AG04449 (cell line): Measurements from ENCODE around the gene PLEKHG4B.

ENCODE experiments used
- CTCF ChIA-PET: fragments of 350-600 bp; formaldehyde crosslinking; extraction: SDS; loops from one replicate; lab custom pipeline; 2021; ENCODE audit warnings: antibody characterized with exemption; lab: Yijun Ruan, JAX
- POLR2A ChIA-PET: fragments of 400-600, 350-600 bp; formaldehyde crosslinking; extraction: SDS; loops from one replicate; lab custom pipeline; 2020; ENCODE audit warnings: antibody characterized with exemption, inconsistent platforms; lab: Yijun Ruan, JAX
- DNase-seq: peaks from one replicate; pipeline ENCODE4 v3.0.0-alpha.2; 2010; ENCODE audit warnings: low read depth, low spot score
- H3K4me3 ChIP-seq: 2 replicates; pipeline ENCODE4 v1.5.1; 2011; ENCODE audit warnings: low read depth, mild to moderate bottlenecking, control low read depth, low read length
- TF ChIP-seq, protein P1 (sequence below): IDR thresholded peaks from one replicate; pipeline ENCODE4 v1.5.1; 2011; ENCODE audit warnings: mild to moderate bottlenecking, moderate library complexity, low read length, control low read depth, inconsistent platforms; ENCODE audit not compliant: insufficient read depth; ENCODE audit errors: missing control alignments

The PLEKHG4B gene

GRCh38 chr5:172421-172820 lies 80.5 kb downstream of the PLEKHG4B start:
- H3K4me3 ChIP-seq, result no peak overlapping the region
- ChIA-PET CTCF (interaction anchor here (3.3 kb wide), 1 partner anchor 16 kb away, joined by 16 read pairs; no protein-coding TSS in a partner anchor), POLR2A (no interaction called here)
- no peak for DNase-seq
- TF ChIP-seq, protein P1, sequence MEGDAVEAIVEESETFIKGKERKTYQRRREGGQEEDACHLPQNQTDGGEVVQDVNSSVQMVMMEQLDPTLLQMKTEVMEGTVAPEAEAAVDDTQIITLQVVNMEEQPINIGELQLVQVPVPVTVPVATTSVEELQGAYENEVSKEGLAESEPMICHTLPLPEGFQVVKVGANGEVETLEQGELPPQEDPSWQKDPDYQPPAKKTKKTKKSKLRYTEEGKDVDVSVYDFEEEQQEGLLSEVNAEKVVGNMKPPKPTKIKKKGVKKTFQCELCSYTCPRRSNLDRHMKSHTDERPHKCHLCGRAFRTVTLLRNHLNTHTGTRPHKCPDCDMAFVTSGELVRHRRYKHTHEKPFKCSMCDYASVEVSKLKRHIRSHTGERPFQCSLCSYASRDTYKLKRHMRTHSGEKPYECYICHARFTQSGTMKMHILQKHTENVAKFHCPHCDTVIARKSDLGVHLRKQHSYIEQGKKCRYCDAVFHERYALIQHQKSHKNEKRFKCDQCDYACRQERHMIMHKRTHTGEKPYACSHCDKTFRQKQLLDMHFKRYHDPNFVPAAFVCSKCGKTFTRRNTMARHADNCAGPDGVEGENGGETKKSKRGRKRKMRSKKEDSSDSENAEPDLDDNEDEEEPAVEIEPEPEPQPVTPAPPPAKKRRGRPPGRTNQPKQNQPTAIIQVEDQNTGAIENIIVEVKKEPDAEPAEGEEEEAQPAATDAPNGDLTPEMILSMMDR, result no peak

DNA sequence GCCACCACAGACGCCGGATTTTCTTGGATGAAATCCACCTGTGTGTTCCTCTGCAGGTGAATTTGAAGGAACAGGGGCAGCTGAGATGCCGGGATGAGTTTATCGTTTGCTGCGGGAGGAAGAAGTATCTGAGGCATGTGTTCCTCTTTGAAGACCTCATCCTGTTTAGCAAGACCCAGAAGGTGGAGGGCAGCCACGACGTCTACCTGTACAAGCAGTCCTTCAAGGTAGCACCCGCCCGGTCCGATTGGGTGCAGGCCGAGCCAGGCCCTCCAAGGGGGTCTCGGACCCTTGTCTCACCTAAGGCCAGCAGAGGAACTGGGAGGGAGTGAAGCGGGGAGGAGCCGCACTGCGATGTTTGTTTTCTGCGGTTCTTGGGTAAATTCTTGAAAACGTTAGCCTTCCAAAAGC lies 80.9 kb downstream of the PLEKHG4B start:
- POLR2A ChIA-PET, result no interaction called here
- no peak overlapping the region for H3K4me3 ChIP-seq
- no peak for DNase-seq
- TF ChIP-seq, protein P1, result no peak
- CTCF ChIA-PET, result interaction anchor here (3.3 kb wide), 1 partner anchor 15 kb away, joined by 16 read pairs; no protein-coding TSS in a partner anchor

DNA sequence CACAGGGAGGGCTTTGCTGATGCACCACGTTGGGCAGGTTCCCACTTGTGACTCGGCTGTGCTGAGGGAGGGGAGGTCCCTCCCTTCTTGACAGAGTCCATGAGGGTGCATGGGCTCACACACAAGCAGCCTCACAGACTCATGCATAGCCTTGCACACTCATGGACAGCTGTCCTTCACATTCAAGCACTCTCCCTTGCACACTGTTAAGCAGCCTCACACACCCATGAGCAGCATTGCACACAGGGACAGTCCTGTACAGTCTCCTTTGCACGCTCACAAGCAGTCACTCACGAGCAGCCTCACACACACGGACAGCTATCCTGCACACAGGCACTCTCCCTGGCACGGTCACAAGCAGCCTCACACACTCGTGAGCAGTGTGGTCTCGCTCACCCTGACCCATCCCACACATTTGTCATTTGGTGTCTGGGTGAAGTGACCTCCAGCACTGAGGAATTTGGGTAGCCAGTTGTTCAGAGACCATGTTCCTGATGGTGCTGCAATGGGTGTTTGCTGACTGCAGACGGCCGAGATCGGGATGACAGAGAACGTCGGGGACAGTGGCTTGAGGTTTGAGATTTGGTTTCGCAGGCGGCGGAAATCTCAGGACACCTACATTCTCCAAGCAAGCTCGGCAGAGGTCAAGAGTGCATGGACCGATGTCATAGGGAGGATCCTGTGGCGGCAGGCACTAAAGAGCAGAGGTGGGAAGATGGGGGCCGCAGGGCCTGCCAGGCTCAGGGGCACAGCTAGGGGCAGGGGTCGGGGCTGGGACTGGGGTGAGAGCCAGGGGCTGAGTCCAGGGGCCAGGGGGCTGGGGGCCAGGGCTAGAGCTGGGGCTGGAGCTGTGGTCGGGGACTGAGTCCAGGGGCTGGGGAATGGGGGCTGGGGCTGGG lies 81.7 kb downstream of the PLEKHG4B start:
- TF ChIP-seq, protein P1, result no peak
- DNase-seq, result no peak
- H3K4me3 ChIP-seq, result no peak overlapping the region
- ChIA-PET CTCF (interaction anchor here (3.3 kb wide), 1 partner anchor 15 kb away, joined by 16 read pairs; no protein-coding TSS in a partner anchor), POLR2A (no interaction called here)

DNA sequence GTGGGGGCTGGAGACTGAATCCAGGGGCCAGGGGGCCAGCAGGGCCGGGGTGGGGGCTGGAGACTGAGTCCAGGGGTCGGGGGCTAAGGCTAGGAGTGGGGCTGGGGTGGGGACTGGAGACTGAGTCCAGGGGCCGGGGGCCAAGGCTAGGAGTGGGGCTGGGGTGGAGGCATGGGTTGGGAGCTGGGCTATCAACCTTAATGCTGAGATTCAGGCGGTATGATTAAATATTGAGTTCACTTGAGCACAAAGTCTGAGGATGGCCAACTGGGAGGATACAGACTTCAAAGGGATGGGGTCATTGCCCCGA lies 82.3 kb downstream of the PLEKHG4B start:
- ChIA-PET CTCF (no interaction called here), POLR2A (no interaction called here)
- DNase-seq, result no peak
- H3K4me3 ChIP-seq, result no peak overlapping the region
- TF ChIP-seq, protein P1, result no peak

GRCh38 chr5:174876-175465 lies 83.0 kb downstream of the PLEKHG4B start:
- TF ChIP-seq, protein P1, result no peak
- ChIA-PET CTCF (interaction anchor here (0.8 kb wide), 1 partner anchor 14 kb away, joined by 3 read pairs; no protein-coding TSS in a partner anchor), POLR2A (no interaction called here)
- DNase-seq, result no peak
- no peak overlapping the region for H3K4me3 ChIP-seq

DNA sequence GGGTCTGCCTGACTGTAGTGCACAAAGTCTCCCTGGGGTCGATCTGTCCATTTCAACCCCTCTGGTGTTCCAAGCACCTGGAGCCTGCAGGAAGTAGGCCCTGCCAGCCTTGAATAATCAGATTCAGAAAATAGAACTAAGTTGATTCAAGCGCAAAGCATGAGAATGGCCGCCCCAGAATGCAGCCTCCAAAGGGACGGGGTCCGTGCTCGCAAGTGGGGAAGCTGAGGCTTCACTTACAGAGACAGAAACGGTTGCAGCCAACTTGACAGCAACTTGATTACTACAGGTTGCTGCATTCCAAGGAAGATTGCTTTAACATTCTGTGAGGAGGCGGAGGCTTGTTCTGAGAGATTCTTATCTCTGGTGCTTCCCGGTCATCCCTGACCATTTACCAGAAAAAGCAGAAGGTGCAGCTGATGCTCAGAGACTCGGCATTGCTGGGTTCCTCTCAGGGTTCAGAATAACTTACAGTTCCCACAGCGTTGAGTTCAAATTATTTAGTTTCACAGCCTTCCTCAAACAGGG lies 84.4 kb downstream of the PLEKHG4B start:
- DNase-seq, result no peak
- ChIA-PET CTCF (interaction anchor here (1.1 kb wide), 1 partner anchor 12 kb away, joined by 3 read pairs; no protein-coding TSS in a partner anchor), POLR2A (no interaction called here)
- TF ChIP-seq, protein P1, result no peak
- H3K4me3 ChIP-seq, result no peak overlapping the region
